ENCODE data around the gene CFAP58. TPM values are rescaled to one million over a fixed set of nuclear protein-coding genes. Genes with fewer than 3 reads are reported as not detected.

CFAP58 gene
- total and polyA plus RNA-seq, 2 of the 13 experiments (the other 11 are each of a cell fraction or from before 2014, with no cell fraction given), result 0.03 TPM; not detected in 1

GRCh38 chr10:104415526-104416165 lies 62.0 kb downstream of the CFAP58 start:
- peaks cover 0 to 11% of the 10 kb centered on the region in 2 experiments; a peak in 1 of 5 replicates for H3K27me3 ChIP-seq (ENCODE audit: control insufficient read depth in 1 of 2, insufficient read depth in 2 of 2, low read length in 2 of 2)
- in situ Hi-C loops (cut with HindIII; ENCODE audit: extremely low pct_ligation_motif_present, low pct_unique_long_range_greater_than_20kb) (no loop called here), intact Hi-C loops (cut with micrococcal nuclease; ENCODE audit: unreplicated experiment) (no loop called here)
- no peaks in the 10 kb centered on the region for H3K79me2 ChIP-seq (ENCODE audit: insufficient read depth, low read length)
- BruUV-seq (replicated peaks), result no TSS peak
- no peak overlapping the region for H3K4me2 ChIP-seq (ENCODE audit: low read depth, low read length)
- no peak overlapping the region for H3K9ac ChIP-seq (ENCODE audit: insufficient read depth, low read depth, low read length)
- no peak for ATAC-seq
- H3K27ac ChIP-seq (ENCODE audit: extremely low read length, insufficient read depth, low read length), result no peak overlapping the region
- no peaks in the 10 kb centered on the region for H3K36me3 ChIP-seq (replicated peaks in 1 of 2; ENCODE audit: control insufficient read depth in 1 of 2, insufficient read depth in 2 of 2, low read length in 2 of 2)
- 29% methylated on average over 6 of the region's 7 CpGs for WGBS (ENCODE audit: low lambda C conversion rate)
- no peaks in the 10 kb centered on the region for H3K4me1 ChIP-seq (ENCODE audit: insufficient read depth, low read length)
- H3K4me3 ChIP-seq (replicated peaks in 1 of 3; ENCODE audit: insufficient read depth in 1 of 3, low read depth in 2 of 3, low read length in 3 of 3), result no peak overlapping the region
- POLR2A ChIA-PET, result no interaction called here
- no peaks in the 10 kb centered on the region for H3K9me3 ChIP-seq (ENCODE audit: low read length)
- DNase-seq (ENCODE audit: low spot score), result no peak
- FAIRE-seq, result no peak
- no peak for TF ChIP-seq ZNF710 (CRISPR knock-in tag; IDR thresholded peaks at IDR 0.05; ENCODE audit: borderline replicate concordance)
- TF ChIP-seq ZNF552 (CRISPR knock-in tag; IDR thresholded peaks at IDR 0.05; ENCODE audit: borderline replicate concordance), result no peak
- no peak for TF ChIP-seq CBFB (CRISPR knock-in tag; IDR thresholded peaks at IDR 0.05)
- no peak for TF ChIP-seq TSC22D2 (CRISPR knock-in tag; IDR thresholded peaks at IDR 0.05; ENCODE audit: borderline replicate concordance)
- TF ChIP-seq ZNF572 (CRISPR knock-in tag; IDR thresholded peaks at IDR 0.05), result no peak
- TF ChIP-seq BRF2 (CRISPR knock-in tag; IDR thresholded peaks at IDR 0.05), result no peak
- TF ChIP-seq HNF4G (IDR thresholded peaks at IDR 0.05; ENCODE audit: borderline replicate concordance, low read depth, low read length), result no peak
- no peak for TF ChIP-seq HNF4G (CRISPR knock-in tag; IDR thresholded peaks at IDR 0.05; ENCODE audit: borderline replicate concordance, low read depth)
- TF ChIP-seq KMT2A (CRISPR knock-in tag; IDR thresholded peaks at IDR 0.05), result no peak
- no peak for TF ChIP-seq ZNF883 (CRISPR knock-in tag; IDR thresholded peaks at IDR 0.05; ENCODE audit: not compliant biosample characterization)
- no peak for TF ChIP-seq JUND (CRISPR knock-in tag; IDR thresholded peaks at IDR 0.05)
- no peak for TF ChIP-seq CHD2 (IDR thresholded peaks at IDR 0.05; ENCODE audit: low read depth, low read length)
- CTCF ChIA-PET (ENCODE audit: low intra/inter-chr PET ratio, low total read pairs), result no interaction called here
- H2AFZ ChIP-seq (ENCODE audit: low read length), result no peak overlapping the region
- H4K20me1 ChIP-seq (ENCODE audit: insufficient read depth, low read length), result no peaks in the 10 kb centered on the region
